ENCODE results near the gene LRIG1.

Gene LRIG1

DNA sequence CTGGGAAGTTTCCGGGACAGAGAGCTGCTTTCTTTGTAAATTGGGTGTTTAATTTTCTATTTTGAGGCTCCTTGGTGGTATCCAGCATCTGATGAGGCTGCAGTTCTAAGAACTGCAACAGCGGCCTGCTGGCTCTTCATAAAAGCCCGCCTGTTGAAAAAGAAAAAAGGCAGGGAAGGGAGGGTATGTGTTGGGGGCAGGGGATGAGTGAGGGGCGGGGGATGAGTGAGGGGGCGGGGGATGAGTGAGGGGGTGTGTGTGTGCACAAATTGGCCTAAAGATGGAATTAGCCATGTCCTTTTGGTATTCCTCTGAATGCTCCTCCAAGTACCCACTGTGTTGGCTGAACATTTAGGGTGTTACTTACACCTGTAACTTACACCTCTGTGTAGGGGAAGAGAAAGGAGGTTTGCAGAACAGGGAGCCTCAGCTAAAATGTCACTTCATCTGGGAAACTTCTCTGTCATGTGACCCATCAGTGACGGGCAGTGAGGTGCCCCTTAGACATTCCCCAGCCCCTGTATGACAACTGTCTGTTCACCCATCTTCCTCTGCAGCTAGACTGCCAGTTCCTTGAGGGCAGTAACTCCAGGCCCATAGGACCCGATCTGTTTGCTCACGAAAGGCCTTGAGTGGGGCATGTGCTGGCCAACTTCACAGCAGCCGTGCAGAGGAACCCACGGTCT lies 57.6 kb downstream of the LRIG1 start:
- H3K9me3 ChIP-seq (ENCODE audit: control insufficient read depth, low read length), result no peaks in the 10 kb centered on the region
- peaks cover 23% of the 10 kb centered on the region for H3K4me1 ChIP-seq (ENCODE audit: control insufficient read depth, insufficient read depth, low read length)
- H3K4me3 ChIP-seq (ENCODE audit: low read length), result no peak overlapping the region
- H3K9ac ChIP-seq (ENCODE audit: low read length), result peak overlapping the region; percentile 38
- H3K27me3 ChIP-seq (ENCODE audit: control insufficient read depth, insufficient read depth, low read length), result no peaks in the 10 kb centered on the region
- no peaks in the 10 kb centered on the region for H3K36me3 ChIP-seq (ENCODE audit: control insufficient read depth, insufficient read depth, low read length)

- H3K36me3 ChIP-seq (ENCODE audit: control insufficient read depth, insufficient read depth, low read length), result no peaks in the 10 kb centered on the region
- H3K9ac ChIP-seq (ENCODE audit: low read length), result peak overlapping the region; percentile 38
- no peak overlapping the region for H3K4me3 ChIP-seq (ENCODE audit: low read length)
- H3K9me3 ChIP-seq (ENCODE audit: control insufficient read depth, low read length), result no peaks in the 10 kb centered on the region
- H3K27me3 ChIP-seq (ENCODE audit: control insufficient read depth, insufficient read depth, low read length), result no peaks in the 10 kb centered on the region
- peaks cover 24% of the 10 kb centered on the region for H3K4me1 ChIP-seq (ENCODE audit: control insufficient read depth, insufficient read depth, low read length)
Observed at GRCh38 chr3:66442254-66443117, 58.3 kb downstream of the LRIG1 start.

DNA sequence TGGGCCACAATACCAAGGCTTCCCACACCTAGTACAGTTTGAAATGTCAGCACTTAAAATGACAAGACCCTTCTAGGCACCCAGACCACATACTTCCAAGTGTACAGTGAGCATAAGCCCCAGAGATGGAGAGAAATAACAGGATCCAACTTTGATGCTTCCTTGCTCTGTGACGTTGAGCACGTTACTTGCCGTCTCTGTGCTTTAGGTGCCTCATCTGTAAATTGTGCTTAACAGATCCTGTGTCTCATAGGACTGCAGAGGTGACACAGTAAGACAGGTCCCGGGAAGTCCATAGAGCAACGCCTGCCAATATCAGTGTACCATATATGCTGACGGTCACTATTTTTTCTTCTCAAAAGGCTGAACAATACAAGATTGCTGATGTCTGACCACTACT lies 59.1 kb downstream of the LRIG1 start:
- Histone ChIP-seq H3K9ac (ENCODE audit: low read length) (no peak overlapping the region), H3K36me3 (ENCODE audit: control insufficient read depth, insufficient read depth, low read length) (no peaks in the 10 kb centered on the region), H3K4me3 (ENCODE audit: low read length) (no peak overlapping the region), H3K9me3 (ENCODE audit: control insufficient read depth, low read length) (no peaks in the 10 kb centered on the region), H3K4me1 (ENCODE audit: control insufficient read depth, insufficient read depth, low read length) (peaks cover 29% of the 10 kb centered on the region), H3K27me3 (ENCODE audit: control insufficient read depth, insufficient read depth, low read length) (no peaks in the 10 kb centered on the region)

- no peak overlapping the region for H3K4me3 ChIP-seq (ENCODE audit: low read length)
- H3K9ac ChIP-seq (ENCODE audit: low read length), result no peak overlapping the region
- peaks cover 29% of the 10 kb centered on the region for H3K4me1 ChIP-seq (ENCODE audit: control insufficient read depth, insufficient read depth, low read length)
Observed at GRCh38 chr3:66441129-66441528, 59.7 kb downstream of the LRIG1 start.

GRCh38 chr3:66439666-66440344 lies 61.0 kb downstream of the LRIG1 start:
- Histone ChIP-seq H3K9ac (ENCODE audit: low read length) (no peak overlapping the region), H3K36me3 (ENCODE audit: control insufficient read depth, insufficient read depth, low read length) (no peaks in the 10 kb centered on the region), H3K4me3 (ENCODE audit: low read length) (no peak overlapping the region), H3K4me1 (ENCODE audit: control insufficient read depth, insufficient read depth, low read length) (peaks cover 29% of the 10 kb centered on the region), H3K27me3 (ENCODE audit: control insufficient read depth, insufficient read depth, low read length) (no peaks in the 10 kb centered on the region), H3K9me3 (ENCODE audit: control insufficient read depth, low read length) (no peaks in the 10 kb centered on the region)

More at GRCh38 chr3:66441129-66441528, 59.7 kb downstream of the LRIG1 start:
- no peaks in the 10 kb centered on the region for H3K36me3 ChIP-seq (ENCODE audit: control insufficient read depth, insufficient read depth, low read length)
- no peaks in the 10 kb centered on the region for H3K27me3 ChIP-seq (ENCODE audit: control insufficient read depth, insufficient read depth, low read length)
- H3K9me3 ChIP-seq (ENCODE audit: control insufficient read depth, low read length), result no peaks in the 10 kb centered on the region

DNA sequence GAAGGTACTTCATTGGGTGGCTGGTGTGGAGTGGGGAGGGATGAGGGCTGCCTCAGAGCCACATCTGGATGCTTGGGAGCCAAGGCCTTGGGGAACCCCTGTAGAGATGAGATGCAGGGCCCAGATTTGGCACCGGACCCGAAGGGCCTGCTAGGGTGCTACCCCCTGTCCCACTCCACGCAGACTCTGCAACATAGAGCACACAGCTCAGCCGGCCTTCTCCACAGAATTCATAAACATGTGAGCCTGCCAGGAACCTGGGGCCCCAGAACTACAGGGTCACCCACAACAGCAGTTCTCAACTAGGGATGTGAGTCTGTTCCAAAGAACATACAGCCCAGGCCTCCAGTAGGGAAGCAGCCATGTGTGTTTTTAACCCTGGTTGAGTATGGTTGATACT lies 62.8 kb downstream of the LRIG1 start:
- H3K9me3 ChIP-seq (ENCODE audit: control insufficient read depth, low read length), result no peaks in the 10 kb centered on the region

GRCh38 chr3:66437341-66437929 lies 63.4 kb downstream of the LRIG1 start:
- H3K27me3 ChIP-seq (ENCODE audit: control insufficient read depth, insufficient read depth, low read length), result no peaks in the 10 kb centered on the region
- H3K9me3 ChIP-seq (ENCODE audit: control insufficient read depth, low read length), result no peaks in the 10 kb centered on the region
- H3K4me1 ChIP-seq (ENCODE audit: control insufficient read depth, insufficient read depth, low read length), result peaks cover 22% of the 10 kb centered on the region
- no peak overlapping the region for H3K9ac ChIP-seq (ENCODE audit: low read length)
- H3K4me3 ChIP-seq (ENCODE audit: low read length), result no peak overlapping the region
- H3K36me3 ChIP-seq (ENCODE audit: control insufficient read depth, insufficient read depth, low read length), result no peaks in the 10 kb centered on the region

More for the DNA sequence above, 62.8 kb downstream of the LRIG1 start:
- Histone ChIP-seq H3K36me3 (ENCODE audit: control insufficient read depth, insufficient read depth, low read length) (no peaks in the 10 kb centered on the region), H3K4me1 (ENCODE audit: control insufficient read depth, insufficient read depth, low read length) (peaks cover 28% of the 10 kb centered on the region), H3K27me3 (ENCODE audit: control insufficient read depth, insufficient read depth, low read length) (no peaks in the 10 kb centered on the region), H3K4me3 (ENCODE audit: low read length) (no peak overlapping the region), H3K9ac (ENCODE audit: low read length) (no peak overlapping the region)

GRCh38 chr3:66435989-66436388 lies 64.8 kb downstream of the LRIG1 start:
- Histone ChIP-seq H3K9ac (ENCODE audit: low read length) (no peak overlapping the region), H3K36me3 (ENCODE audit: control insufficient read depth, insufficient read depth, low read length) (no peaks in the 10 kb centered on the region), H3K27me3 (ENCODE audit: control insufficient read depth, insufficient read depth, low read length) (no peaks in the 10 kb centered on the region), H3K4me3 (ENCODE audit: low read length) (no peak overlapping the region), H3K9me3 (ENCODE audit: control insufficient read depth, low read length) (no peaks in the 10 kb centered on the region), H3K4me1 (ENCODE audit: control insufficient read depth, insufficient read depth, low read length) (peaks cover 27% of the 10 kb centered on the region)

GRCh38 chr3:66434726-66435125 lies 66.1 kb downstream of the LRIG1 start:
- Histone ChIP-seq H3K36me3 (ENCODE audit: control insufficient read depth, insufficient read depth, low read length) (no peaks in the 10 kb centered on the region), H3K9me3 (ENCODE audit: control insufficient read depth, low read length) (no peaks in the 10 kb centered on the region), H3K4me1 (ENCODE audit: control insufficient read depth, insufficient read depth, low read length) (peaks cover 22% of the 10 kb centered on the region), H3K4me3 (ENCODE audit: low read length) (no peak overlapping the region), H3K9ac (ENCODE audit: low read length) (no peak overlapping the region), H3K27me3 (ENCODE audit: control insufficient read depth, insufficient read depth, low read length) (no peaks in the 10 kb centered on the region)

GRCh38 chr3:66433522-66433782 lies 67.4 kb downstream of the LRIG1 start:
- Histone ChIP-seq H3K9ac (ENCODE audit: low read length) (no peak overlapping the region), H3K27me3 (ENCODE audit: control insufficient read depth, insufficient read depth, low read length) (no peaks in the 10 kb centered on the region), H3K36me3 (ENCODE audit: control insufficient read depth, insufficient read depth, low read length) (no peaks in the 10 kb centered on the region), H3K9me3 (ENCODE audit: control insufficient read depth, low read length) (no peaks in the 10 kb centered on the region), H3K4me1 (ENCODE audit: control insufficient read depth, insufficient read depth, low read length) (peaks cover 30% of the 10 kb centered on the region), H3K4me3 (ENCODE audit: low read length) (no peak overlapping the region)

DNA sequence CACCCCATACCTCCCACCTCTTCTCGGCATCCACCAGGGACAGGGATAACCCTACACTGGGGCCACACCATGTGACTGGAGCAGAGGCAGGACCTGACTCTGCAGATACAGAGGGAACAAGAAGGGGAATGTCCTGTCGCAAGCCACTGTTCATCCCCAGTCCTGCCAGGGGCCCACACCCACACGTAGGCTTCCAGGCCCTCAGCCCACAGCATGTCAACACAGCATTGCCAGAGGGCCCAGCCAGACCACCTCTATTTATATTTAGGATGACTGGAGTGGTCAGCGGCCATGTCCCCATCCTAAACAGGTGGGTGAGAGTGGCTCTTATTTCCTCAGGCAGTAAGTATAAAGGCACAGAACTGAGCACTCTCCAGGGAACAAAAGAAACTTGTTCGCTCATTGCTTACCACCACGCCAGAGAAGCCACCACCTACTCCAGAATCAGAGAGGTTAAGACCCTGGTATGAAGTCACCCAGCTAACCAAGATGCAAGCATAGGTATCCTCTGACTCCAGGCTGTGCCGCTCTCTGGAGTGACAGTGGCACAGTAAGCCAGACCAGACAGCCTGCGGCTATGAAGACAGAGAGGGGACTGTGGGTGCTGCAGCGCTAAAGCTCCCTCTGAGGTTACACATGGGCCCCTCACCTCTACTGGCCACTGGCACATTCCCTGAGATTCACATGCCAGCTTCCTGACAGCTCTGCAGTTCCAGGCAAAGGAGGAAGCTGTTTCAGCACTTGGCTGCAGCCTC lies 67.9 kb downstream of the LRIG1 start:
- no peaks in the 10 kb centered on the region for H3K27me3 ChIP-seq (ENCODE audit: control insufficient read depth, insufficient read depth, low read length)
- no peaks in the 10 kb centered on the region for H3K36me3 ChIP-seq (ENCODE audit: control insufficient read depth, insufficient read depth, low read length)
- peaks cover 34% of the 10 kb centered on the region for H3K4me1 ChIP-seq (ENCODE audit: control insufficient read depth, insufficient read depth, low read length)
- no peaks in the 10 kb centered on the region for H3K9me3 ChIP-seq (ENCODE audit: control insufficient read depth, low read length)
- no peak overlapping the region for H3K9ac ChIP-seq (ENCODE audit: low read length)
- H3K4me3 ChIP-seq (ENCODE audit: low read length), result no peak overlapping the region

Measured in mucosa of stomach (tissue), 1 donor.